ENCODE measurements around the gene LMNTD2.

The LMNTD2 gene

GRCh38 chr11:504994-505344, 55.6 kb downstream of the LMNTD2 start:
- H3K27ac ChIP-seq (ENCODE audit: low read depth, low read length), result peak overlapping the region; percentile 100
- H3K36me3 ChIP-seq (ENCODE audit: insufficient read depth, low read length), result peaks cover 3% of the 10 kb centered on the region; the same call in 1 of the 2 replicates
- H3K4me1 ChIP-seq (ENCODE audit: control insufficient read depth, insufficient read depth, low read length, unreplicated experiment), result peaks cover 16% of the 10 kb centered on the region
- peaks cover 63% of the 10 kb centered on the region for H3K79me2 ChIP-seq (ENCODE audit: control insufficient read depth, insufficient read depth, low read length, unreplicated experiment)
- no peak overlapping the region for H2AFZ ChIP-seq (ENCODE audit: low read length, unreplicated experiment)
- H3K27me3 ChIP-seq (ENCODE audit: insufficient read depth, low read length), result no peaks in the 10 kb centered on the region
- H3K4me3 ChIP-seq (ENCODE audit: low read depth, low read length), result peak overlapping the region; percentile 99
